Measurements from ENCODE around the gene OVOL2. TPM values are rescaled to one million over a fixed set of nuclear protein-coding genes. Genes with fewer than 3 reads are reported as not detected.

OVOL2 gene
- total and polyA plus RNA-seq, 4 donors = 0.13 to 0.17 TPM; not detected in 2

- no peaks in the 10 kb centered on the region for H3K36me3 ChIP-seq (ENCODE audit: control insufficient read depth in 4 of 4, insufficient read depth in 3 of 4, low read depth in 1 of 4, low read length in 3 of 4)
- no peak overlapping the region for H3K27ac ChIP-seq (ENCODE audit: low read depth in 1 of 2, low read length in 2 of 2)
- WGBS = 87% methylated on average over 7 of the region's 7 CpGs
- peaks cover 0 to 9% (median 2%) of the 10 kb centered on the region in 4 donors for H3K4me1 ChIP-seq (ENCODE audit: control insufficient read depth in 4 of 4, insufficient read depth in 4 of 4, low read length in 3 of 4)
- no peak for TF ChIP-seq TAF1 (conservative IDR thresholded peaks at IDR 0.05)
- no peak for TF ChIP-seq GABPA (IDR thresholded peaks at IDR 0.05 in 1 of 2, conservative IDR thresholded peaks at IDR 0.05 in 1 of 2)
- TF ChIP-seq ZBTB33 (IDR thresholded peaks at IDR 0.05) = no peak
- TF ChIP-seq CTCF (IDR thresholded peaks at IDR 0.05; ENCODE audit: low read depth, low read length, missing input control) = no peak
- TF ChIP-seq HNF4G (IDR thresholded peaks at IDR 0.05) = no peak
- TF ChIP-seq FOXA2 (IDR thresholded peaks at IDR 0.05) = no peak
- no peak for TF ChIP-seq NR2F2 (IDR thresholded peaks at IDR 0.05)
- no peak for TF ChIP-seq SP1 (IDR thresholded peaks at IDR 0.05)
- no peak for TF ChIP-seq JUND (IDR thresholded peaks at IDR 0.05)
- no peak for TF ChIP-seq HNF4A (conservative IDR thresholded peaks at IDR 0.05)
- TF ChIP-seq ATF3 (IDR thresholded peaks at IDR 0.05) = no peak
- TF ChIP-seq YY1 (IDR thresholded peaks at IDR 0.05) = no peak
- TF ChIP-seq RAD21 (IDR thresholded peaks at IDR 0.05) = no peak
- no peak for TF ChIP-seq MAX (IDR thresholded peaks at IDR 0.05)
- no peak for TF ChIP-seq RXRA (IDR thresholded peaks at IDR 0.05)
- no peak for TF ChIP-seq EGR1 (IDR thresholded peaks at IDR 0.05; ENCODE audit: low read depth in 2 of 2)
- TF ChIP-seq FOXA1 (IDR thresholded peaks at IDR 0.05) = no peak
- no peak for TF ChIP-seq REST (IDR thresholded peaks at IDR 0.05)
- H3K4me3 ChIP-seq (ENCODE audit: low read depth in 1 of 3, low read length in 3 of 3) = no peak overlapping the region
- no peak overlapping the region for H3K9ac ChIP-seq (ENCODE audit: low read depth in 1 of 2, low read length in 2 of 2)
- no peaks in the 10 kb centered on the region for H3K9me3 ChIP-seq (ENCODE audit: control insufficient read depth in 4 of 4, low read length in 3 of 4)
- no peak for DNase-seq (ENCODE audit: low spot score)
- no peaks in the 10 kb centered on the region for H3K27me3 ChIP-seq (ENCODE audit: control insufficient read depth in 4 of 4, insufficient read depth in 4 of 4, low read length in 3 of 4)
Measured at GRCh38 chr20:18072532-18072931, 14.8 kb upstream of the OVOL2 start.
